PFSK-1 (cell line): Measurements from ENCODE around the gene HABP2.

Experiments
- FOXP2 ChIP-seq: optimal IDR thresholded peaks from 2 replicates; pipeline ENCODE3; 2011; ENCODE audit warnings: borderline replicate concordance, control low read depth, inconsistent platforms; ENCODE audit not compliant: insufficient read depth; ENCODE audit errors: extremely low read length, extremely low read depth
- POLR2AphosphoS5 ChIP-seq: IDR thresholded peaks from 2 replicates; pipeline ENCODE4 v1.6.1; 2012; ENCODE audit warnings: low read depth, mild to moderate bottlenecking, control low read depth, low read length, moderate library complexity
- REST ChIP-seq, 2 experiments: IDR thresholded peaks; 2 replicates each; pipeline versions ENCODE4 v1.6.1 to v1.8.0; 2011 to 2012; ENCODE audit warnings: low read depth in 2 of 2, low read length in 2 of 2, control low read depth in 1 of 2, inconsistent platforms in 1 of 2, mild to moderate bottlenecking in 1 of 2, moderate library complexity in 1 of 2; ENCODE audit not compliant: insufficient read depth in 1 of 2
- SIN3A ChIP-seq: IDR thresholded peaks from 2 replicates; pipeline ENCODE4 v1.6.1; 2012; ENCODE audit warnings: mild to moderate bottlenecking, low read length, moderate library complexity, borderline replicate concordance; ENCODE audit not compliant: insufficient read depth
- TAF1 ChIP-seq: IDR thresholded peaks from 2 replicates; pipeline ENCODE4 v1.6.1; 2012; ENCODE audit warnings: low read length, control low read depth, borderline replicate concordance; ENCODE audit not compliant: insufficient read depth

The HABP2 gene

GRCh38 chr10:113550365-113550764 is 2.5 kb upstream of the HABP2 start:
- TF ChIP-seq SIN3A = no peak
- TF ChIP-seq TAF1 = no peak
- no peak for TF ChIP-seq REST (IDR thresholded peaks at IDR 0.05; ENCODE audit: insufficient read depth in 1 of 2, low read depth in 2 of 2, low read length in 2 of 2)
- TF ChIP-seq POLR2AphosphoS5 = no peak
- TF ChIP-seq FOXP2 = no peak

- no peak for TF ChIP-seq REST (IDR thresholded peaks at IDR 0.05; ENCODE audit: insufficient read depth in 1 of 2, low read depth in 2 of 2, low read length in 2 of 2)
- TF ChIP-seq POLR2AphosphoS5 = no peak
- TF ChIP-seq TAF1 = no peak
- no peak for TF ChIP-seq SIN3A
- no peak for TF ChIP-seq FOXP2
These were observed 839 bp upstream of the HABP2 start for GRCh38 chr10:113552014-113552413.

DNA sequence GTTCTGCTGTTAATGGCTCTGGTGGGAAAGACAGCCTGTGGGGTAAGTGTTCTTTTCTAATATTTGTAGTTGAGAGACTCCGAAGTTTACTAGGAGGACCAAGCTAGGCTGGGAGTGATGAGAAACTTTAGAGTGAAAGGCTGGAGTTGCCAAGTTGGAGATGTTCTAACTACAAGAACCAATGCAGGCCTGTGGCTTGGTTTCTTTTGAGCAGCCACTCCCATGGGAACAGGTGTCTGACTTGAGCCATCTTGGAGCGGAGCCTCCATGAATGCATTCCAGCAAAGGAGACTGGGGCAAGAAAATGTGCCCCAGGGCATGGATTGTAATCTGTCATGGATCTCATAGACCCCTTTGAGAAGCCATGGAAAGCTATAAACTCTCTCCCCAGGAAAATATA is 296 bp downstream of the HABP2 start:
- TF ChIP-seq SIN3A (no peak), TAF1 (no peak), REST (IDR thresholded peaks at IDR 0.05; ENCODE audit: insufficient read depth in 1 of 2, low read depth in 2 of 2, low read length in 2 of 2) (no peak), POLR2AphosphoS5 (no peak), FOXP2 (no peak)

GRCh38 chr10:113554214-113554613 is 1.4 kb downstream of the HABP2 start:
- TF ChIP-seq FOXP2 (no peak), REST (IDR thresholded peaks at IDR 0.05; ENCODE audit: insufficient read depth in 1 of 2, low read depth in 2 of 2, low read length in 2 of 2) (no peak), TAF1 (no peak), POLR2AphosphoS5 (no peak), SIN3A (no peak)

- no peak for TF ChIP-seq POLR2AphosphoS5
- no peak for TF ChIP-seq REST (IDR thresholded peaks at IDR 0.05; ENCODE audit: insufficient read depth in 1 of 2, low read depth in 2 of 2, low read length in 2 of 2)
- TF ChIP-seq SIN3A = no peak
- TF ChIP-seq TAF1 = no peak
- TF ChIP-seq FOXP2 = no peak
These were observed 2.4 kb downstream of the HABP2 start for GRCh38 chr10:113555245-113555644.
